Kidney (tissue), 22 donors: ENCODE measurements around the gene ZNF117. TPM values are rescaled to one million over a fixed set of nuclear protein-coding genes. Genes with fewer than 3 reads are reported as not detected.
"Not testable (repeated sequence)": the region's sequence is repeated elsewhere in the genome, so short reads cannot be mapped to it uniquely, and the experiment has no call there.

Experiments used
- DNase-seq, 5 donors: peaks; one replicate each; pipeline ENCODE4 v3.0.0-alpha.2; 2013 to 2020
- FAIRE-seq: peaks from 2 replicates; lab custom pipeline; 2012; peaks lifted over from hg19 to GRCh38; lab: Jason Lieb, UNC
- H3K27ac ChIP-seq, 2 donors: one replicate each; pipeline ENCODE4 v1.7.0; 2013; ENCODE audit warnings: low read depth in 2 of 2, low read length in 2 of 2, inconsistent platforms in 1 of 2
- H3K27me3 ChIP-seq: one replicate; pipeline ENCODE4 v1.7.1; 2013; ENCODE audit warnings: low read length, inconsistent platforms; ENCODE audit not compliant: control insufficient read depth, insufficient read depth
- H3K36me3 ChIP-seq, 3 donors: one replicate each; pipeline versions ENCODE4 v1.7.0 to v1.7.1; 2013; ENCODE audit warnings: low read length in 3 of 3, control low read depth in 1 of 3, inconsistent platforms in 1 of 3; ENCODE audit not compliant: insufficient read depth in 3 of 3, control insufficient read depth in 2 of 3
- H3K4me1 ChIP-seq, 3 donors: one replicate each; pipeline versions ENCODE4 v1.7.0 to v1.7.1; 2013; ENCODE audit warnings: low read length in 3 of 3, inconsistent platforms in 1 of 3, low read depth in 1 of 3; ENCODE audit not compliant: control insufficient read depth in 2 of 3, insufficient read depth in 2 of 3
- H3K4me3 ChIP-seq, 3 donors: one replicate each; pipeline versions ENCODE4 v1.7.0 to v1.8.1; 2013; ENCODE audit warnings: low read length in 3 of 3, control low read depth in 1 of 3, inconsistent platforms in 1 of 3
- H3K9ac ChIP-seq, 3 donors: one replicate each; pipeline versions ENCODE4 v1.7.0 to v1.7.1; 2013; ENCODE audit warnings: low read length in 3 of 3, control low read depth in 1 of 3, inconsistent platforms in 1 of 3
- H3K9me3 ChIP-seq, 3 donors: one replicate each; pipeline versions ENCODE4 v1.7.0 to v1.7.1; 2013; ENCODE audit warnings: low read length in 3 of 3, control low read depth in 1 of 3, inconsistent platforms in 1 of 3; ENCODE audit not compliant: control insufficient read depth in 2 of 3, insufficient read depth in 1 of 3
- CTCF ChIP-seq: IDR thresholded peaks from 3 replicates; pipeline ENCODE4 v1.5.1; 2012; ENCODE audit warnings: mild to moderate bottlenecking, moderate library complexity, borderline replicate concordance; ENCODE audit not compliant: insufficient read depth; ENCODE audit errors: extremely low read depth
- intact Hi-C: fragments of 100-400 bp; cut with DNase I; formaldehyde crosslinking; loops from one replicate; pipeline ENCODE4 v1.11.1; 2022
- long read RNA-seq, 10 donors: library from polyadenylated mRNA in 1 of 10; unstranded in 1 of 10; transcript quantifications; one replicate each; pipeline ENCODE4 v2.0.0 and lab custom pipeline, GENCODE V29; 2021 to 2026
- polyA plus RNA-seq: library from polyadenylated mRNA; stranded (reverse); fragments of 350-450 nt; fragmentation: Illumina TruSeq; extraction: RNeasy Lipid Tissue Mini Kit (QIAGEN cat#74804); gene quantifications from one replicate; pipeline ENCODE4 v1.2.3, GENCODE V29; 2014; ENCODE audit warnings: low read depth, low replicate concordance; ENCODE audit not compliant: insufficient read depth
- total RNA-seq: library from RNA; stranded (reverse); fragmentation: NEBNext Ultra II Directional; extraction: Animal tissue kit (Norgen Biotek cat#: 25700); gene quantifications from one replicate; pipeline ENCODE4 v1.2.1, GENCODE V29; 2021
- donor health status: control.
- donor health status: control.
- donor health status: control.
- donor health status: control.
- donor health status: control.
- donor health status: DM: yes; HTN: yes; CAD: no.
- donor health status: Normal renal cell carcinoma (clear cell type).

The ZNF117 gene
- 12.6 TPM for total RNA-seq
- 4.7 TPM for polyA plus RNA-seq
- long read RNA-seq, donor 1, full-length matches to known transcripts, result 9 of 9 reads
- long read RNA-seq, donor 1, partial matches to known transcripts, result 0 of 9 reads
- long read RNA-seq, donor 1, other reads (novel, unspliced or antisense), result 0 of 9 reads
- long read RNA-seq, donor 2, full-length matches to known transcripts, result 4 of 4 reads
- long read RNA-seq, donor 2, partial matches to known transcripts, result 0 of 4 reads
- long read RNA-seq, donor 2, other reads (novel, unspliced or antisense), result 0 of 4 reads
- long read RNA-seq, donor 3, full-length matches to known transcripts, result 8 of 8 reads
- long read RNA-seq, donor 3, partial matches to known transcripts, result 0 of 8 reads
- long read RNA-seq, donor 3, other reads (novel, unspliced or antisense), result 0 of 8 reads
- long read RNA-seq, donor 4, full-length matches to known transcripts, result 2 of 2 reads
- long read RNA-seq, donor 4, partial matches to known transcripts, result 0 of 2 reads
- long read RNA-seq, donor 4, other reads (novel, unspliced or antisense), result 0 of 2 reads
- long read RNA-seq, donor 5, result 0 reads
- long read RNA-seq, donor 6, partial matches to known transcripts, result 50 of 50 reads
- long read RNA-seq, donor 6, other reads (novel, unspliced or antisense), result 0 of 50 reads
- long read RNA-seq, donor 7, partial matches to known transcripts, result 0 of 1 reads
- long read RNA-seq, donor 7, other reads (novel, unspliced or antisense), result 1 of 1 reads
- long read RNA-seq, donor 8, full-length matches to known transcripts, result 3 of 3 reads
- long read RNA-seq, donor 8, partial matches to known transcripts, result 0 of 3 reads
- long read RNA-seq, donor 8, other reads (novel, unspliced or antisense), result 0 of 3 reads
- long read RNA-seq, donor 9, result 0 reads
- long read RNA-seq, donor 10, full-length matches to known transcripts, result 6 of 6 reads
- long read RNA-seq, donor 10, partial matches to known transcripts, result 0 of 6 reads
- long read RNA-seq, donor 10, other reads (novel, unspliced or antisense), result 0 of 6 reads

GRCh38 chr7:64990936-64991335, at the start of gene ZNF117:
TSS of gene ZNF117 (minus strand) at chr7:64991036.
- H3K27ac ChIP-seq, result no peak within 1 kb of the TSS
- no peaks in the 10 kb centered on the region for H3K36me3 ChIP-seq
- DNase-seq (no peak), FAIRE-seq (no peak)
- TF ChIP-seq CTCF, result no peak
- no peaks in the 10 kb centered on the region for H3K27me3 ChIP-seq
- H3K4me1 ChIP-seq, result no peaks in the 10 kb centered on the region
- no peak within 1 kb of the TSS for H3K4me3 ChIP-seq
- intact Hi-C loops, result no loop called here
- H3K9ac ChIP-seq, result no peak within 1 kb of the TSS
- H3K9me3 ChIP-seq, result peaks cover 0 to 16% (median 3%) of the 10 kb centered on the region in 3 donors

- not testable (repeated sequence) for H3K36me3 ChIP-seq
Measured at GRCh38 chr7:65038767-65039166, 47.9 kb upstream of the ZNF117 start.

GRCh38 chr7:65037740-65038688, 47.2 kb upstream of the ZNF117 start:
- H3K27me3 ChIP-seq, result no peaks in the 10 kb centered on the region
- H3K27ac ChIP-seq, result peak overlapping the region; percentile 32 to 65
- intact Hi-C loops, result no loop called here
- DNase-seq (peak; percentile 96 to 98 (median 98)), FAIRE-seq (no peak)
- peaks cover 0 to 9% (median 0%) of the 10 kb centered on the region in 3 donors for H3K4me1 ChIP-seq
- H3K4me3 ChIP-seq, result peak overlapping the region; percentile 48 to 54 (median 52)
- TF ChIP-seq CTCF, result no peak
- H3K9me3 ChIP-seq, result no peaks in the 10 kb centered on the region
- no peaks in the 10 kb centered on the region for H3K36me3 ChIP-seq
- no peak overlapping the region for H3K9ac ChIP-seq

More at GRCh38 chr7:65038767-65039166, 47.9 kb upstream of the ZNF117 start:
- H3K4me1 ChIP-seq, H3K27me3 ChIP-seq, H3K9me3 ChIP-seq, intact Hi-C loops, FAIRE-seq: not testable (repeated sequence)
- peak overlapping the region; percentile 32 to 60 for H3K27ac ChIP-seq
- H3K9ac ChIP-seq, result peak overlapping the region; percentile 24 to 61 (median 51)
- H3K4me3 ChIP-seq, result peak overlapping the region; percentile 69 to 80 (median 79)
- peak; percentile 65 to 84 (median 74) for DNase-seq

GRCh38 chr7:65036526-65036925, 45.7 kb upstream of the ZNF117 start:
- H3K27me3 ChIP-seq, H3K9ac ChIP-seq, H3K27ac ChIP-seq, FAIRE-seq, H3K4me3 ChIP-seq, H3K4me1 ChIP-seq, H3K36me3 ChIP-seq, intact Hi-C loops, H3K9me3 ChIP-seq: not testable (repeated sequence)
- peak in 1 of 5 donors; percentile 26 for DNase-seq

GRCh38 chr7:65035469-65035868, 44.6 kb upstream of the ZNF117 start:
- H3K36me3 ChIP-seq, H3K27me3 ChIP-seq, H3K9me3 ChIP-seq, H3K27ac ChIP-seq, H3K4me3 ChIP-seq, DNase-seq, H3K4me1 ChIP-seq, intact Hi-C loops, FAIRE-seq, H3K9ac ChIP-seq: not testable (repeated sequence)
